ENCODE results near the gene TOX3.

DNA sequence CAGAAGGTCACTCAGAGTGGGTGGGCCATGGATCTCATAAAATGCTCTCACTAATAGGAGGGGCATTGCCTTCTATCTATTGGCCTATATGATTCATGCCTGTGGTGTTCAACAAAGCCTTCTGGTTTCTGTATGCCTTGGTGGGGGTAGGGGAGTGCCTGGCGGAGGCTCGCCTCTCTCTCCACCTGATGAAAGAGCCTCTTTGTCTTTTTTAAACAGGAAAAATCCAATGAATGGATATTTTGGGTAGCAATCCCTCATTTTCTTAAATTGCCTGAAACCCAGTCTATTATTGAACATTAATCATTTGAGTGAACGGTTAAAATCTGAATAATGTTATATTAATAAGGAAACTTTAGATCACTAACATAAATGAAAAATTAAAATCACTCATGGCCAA, 90.6 kb downstream of the TOX3 start:
- TF ChIP-seq, protein P1, sequence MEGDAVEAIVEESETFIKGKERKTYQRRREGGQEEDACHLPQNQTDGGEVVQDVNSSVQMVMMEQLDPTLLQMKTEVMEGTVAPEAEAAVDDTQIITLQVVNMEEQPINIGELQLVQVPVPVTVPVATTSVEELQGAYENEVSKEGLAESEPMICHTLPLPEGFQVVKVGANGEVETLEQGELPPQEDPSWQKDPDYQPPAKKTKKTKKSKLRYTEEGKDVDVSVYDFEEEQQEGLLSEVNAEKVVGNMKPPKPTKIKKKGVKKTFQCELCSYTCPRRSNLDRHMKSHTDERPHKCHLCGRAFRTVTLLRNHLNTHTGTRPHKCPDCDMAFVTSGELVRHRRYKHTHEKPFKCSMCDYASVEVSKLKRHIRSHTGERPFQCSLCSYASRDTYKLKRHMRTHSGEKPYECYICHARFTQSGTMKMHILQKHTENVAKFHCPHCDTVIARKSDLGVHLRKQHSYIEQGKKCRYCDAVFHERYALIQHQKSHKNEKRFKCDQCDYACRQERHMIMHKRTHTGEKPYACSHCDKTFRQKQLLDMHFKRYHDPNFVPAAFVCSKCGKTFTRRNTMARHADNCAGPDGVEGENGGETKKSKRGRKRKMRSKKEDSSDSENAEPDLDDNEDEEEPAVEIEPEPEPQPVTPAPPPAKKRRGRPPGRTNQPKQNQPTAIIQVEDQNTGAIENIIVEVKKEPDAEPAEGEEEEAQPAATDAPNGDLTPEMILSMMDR (conservative IDR thresholded peaks at IDR 0.05; ENCODE audit: low read depth in 2 of 2): no peak
- TF ChIP-seq EZH2phosphoT487 (IDR thresholded peaks at IDR 0.05; ENCODE audit: unreplicated experiment) (no peak), NANOG (IDR thresholded peaks at IDR 0.05; ENCODE audit: borderline replicate concordance) (no peak), POLR2AphosphoS5 (IDR thresholded peaks at IDR 0.05; ENCODE audit: low read depth) (no peak), EZH2 (IDR thresholded peaks at IDR 0.05; ENCODE audit: low read depth, unreplicated experiment) (no peak), STAT1 (IDR thresholded peaks at IDR 0.05; ENCODE audit: unreplicated experiment) (no peak), ZNF331 (CRISPR knock-in tag; IDR thresholded peaks at IDR 0.05; ENCODE audit: low read depth) (no peak), ZNF114 (CRISPR knock-in tag; IDR thresholded peaks at IDR 0.05) (no peak), CREB1 (CRISPR knock-in tag; IDR thresholded peaks at IDR 0.05; ENCODE audit: low read depth) (no peak)
- TF ChIP-seq, protein P2, sequence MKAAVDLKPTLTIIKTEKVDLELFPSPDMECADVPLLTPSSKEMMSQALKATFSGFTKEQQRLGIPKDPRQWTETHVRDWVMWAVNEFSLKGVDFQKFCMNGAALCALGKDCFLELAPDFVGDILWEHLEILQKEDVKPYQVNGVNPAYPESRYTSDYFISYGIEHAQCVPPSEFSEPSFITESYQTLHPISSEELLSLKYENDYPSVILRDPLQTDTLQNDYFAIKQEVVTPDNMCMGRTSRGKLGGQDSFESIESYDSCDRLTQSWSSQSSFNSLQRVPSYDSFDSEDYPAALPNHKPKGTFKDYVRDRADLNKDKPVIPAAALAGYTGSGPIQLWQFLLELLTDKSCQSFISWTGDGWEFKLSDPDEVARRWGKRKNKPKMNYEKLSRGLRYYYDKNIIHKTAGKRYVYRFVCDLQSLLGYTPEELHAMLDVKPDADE (IDR thresholded peaks at IDR 0.05): no peak
- TF ChIP-seq, protein P3, sequence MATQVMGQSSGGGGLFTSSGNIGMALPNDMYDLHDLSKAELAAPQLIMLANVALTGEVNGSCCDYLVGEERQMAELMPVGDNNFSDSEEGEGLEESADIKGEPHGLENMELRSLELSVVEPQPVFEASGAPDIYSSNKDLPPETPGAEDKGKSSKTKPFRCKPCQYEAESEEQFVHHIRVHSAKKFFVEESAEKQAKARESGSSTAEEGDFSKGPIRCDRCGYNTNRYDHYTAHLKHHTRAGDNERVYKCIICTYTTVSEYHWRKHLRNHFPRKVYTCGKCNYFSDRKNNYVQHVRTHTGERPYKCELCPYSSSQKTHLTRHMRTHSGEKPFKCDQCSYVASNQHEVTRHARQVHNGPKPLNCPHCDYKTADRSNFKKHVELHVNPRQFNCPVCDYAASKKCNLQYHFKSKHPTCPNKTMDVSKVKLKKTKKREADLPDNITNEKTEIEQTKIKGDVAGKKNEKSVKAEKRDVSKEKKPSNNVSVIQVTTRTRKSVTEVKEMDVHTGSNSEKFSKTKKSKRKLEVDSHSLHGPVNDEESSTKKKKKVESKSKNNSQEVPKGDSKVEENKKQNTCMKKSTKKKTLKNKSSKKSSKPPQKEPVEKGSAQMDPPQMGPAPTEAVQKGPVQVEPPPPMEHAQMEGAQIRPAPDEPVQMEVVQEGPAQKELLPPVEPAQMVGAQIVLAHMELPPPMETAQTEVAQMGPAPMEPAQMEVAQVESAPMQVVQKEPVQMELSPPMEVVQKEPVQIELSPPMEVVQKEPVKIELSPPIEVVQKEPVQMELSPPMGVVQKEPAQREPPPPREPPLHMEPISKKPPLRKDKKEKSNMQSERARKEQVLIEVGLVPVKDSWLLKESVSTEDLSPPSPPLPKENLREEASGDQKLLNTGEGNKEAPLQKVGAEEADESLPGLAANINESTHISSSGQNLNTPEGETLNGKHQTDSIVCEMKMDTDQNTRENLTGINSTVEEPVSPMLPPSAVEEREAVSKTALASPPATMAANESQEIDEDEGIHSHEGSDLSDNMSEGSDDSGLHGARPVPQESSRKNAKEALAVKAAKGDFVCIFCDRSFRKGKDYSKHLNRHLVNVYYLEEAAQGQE (IDR thresholded peaks at IDR 0.05; ENCODE audit: unreplicated experiment): no peak
- TF ChIP-seq, protein P4, sequence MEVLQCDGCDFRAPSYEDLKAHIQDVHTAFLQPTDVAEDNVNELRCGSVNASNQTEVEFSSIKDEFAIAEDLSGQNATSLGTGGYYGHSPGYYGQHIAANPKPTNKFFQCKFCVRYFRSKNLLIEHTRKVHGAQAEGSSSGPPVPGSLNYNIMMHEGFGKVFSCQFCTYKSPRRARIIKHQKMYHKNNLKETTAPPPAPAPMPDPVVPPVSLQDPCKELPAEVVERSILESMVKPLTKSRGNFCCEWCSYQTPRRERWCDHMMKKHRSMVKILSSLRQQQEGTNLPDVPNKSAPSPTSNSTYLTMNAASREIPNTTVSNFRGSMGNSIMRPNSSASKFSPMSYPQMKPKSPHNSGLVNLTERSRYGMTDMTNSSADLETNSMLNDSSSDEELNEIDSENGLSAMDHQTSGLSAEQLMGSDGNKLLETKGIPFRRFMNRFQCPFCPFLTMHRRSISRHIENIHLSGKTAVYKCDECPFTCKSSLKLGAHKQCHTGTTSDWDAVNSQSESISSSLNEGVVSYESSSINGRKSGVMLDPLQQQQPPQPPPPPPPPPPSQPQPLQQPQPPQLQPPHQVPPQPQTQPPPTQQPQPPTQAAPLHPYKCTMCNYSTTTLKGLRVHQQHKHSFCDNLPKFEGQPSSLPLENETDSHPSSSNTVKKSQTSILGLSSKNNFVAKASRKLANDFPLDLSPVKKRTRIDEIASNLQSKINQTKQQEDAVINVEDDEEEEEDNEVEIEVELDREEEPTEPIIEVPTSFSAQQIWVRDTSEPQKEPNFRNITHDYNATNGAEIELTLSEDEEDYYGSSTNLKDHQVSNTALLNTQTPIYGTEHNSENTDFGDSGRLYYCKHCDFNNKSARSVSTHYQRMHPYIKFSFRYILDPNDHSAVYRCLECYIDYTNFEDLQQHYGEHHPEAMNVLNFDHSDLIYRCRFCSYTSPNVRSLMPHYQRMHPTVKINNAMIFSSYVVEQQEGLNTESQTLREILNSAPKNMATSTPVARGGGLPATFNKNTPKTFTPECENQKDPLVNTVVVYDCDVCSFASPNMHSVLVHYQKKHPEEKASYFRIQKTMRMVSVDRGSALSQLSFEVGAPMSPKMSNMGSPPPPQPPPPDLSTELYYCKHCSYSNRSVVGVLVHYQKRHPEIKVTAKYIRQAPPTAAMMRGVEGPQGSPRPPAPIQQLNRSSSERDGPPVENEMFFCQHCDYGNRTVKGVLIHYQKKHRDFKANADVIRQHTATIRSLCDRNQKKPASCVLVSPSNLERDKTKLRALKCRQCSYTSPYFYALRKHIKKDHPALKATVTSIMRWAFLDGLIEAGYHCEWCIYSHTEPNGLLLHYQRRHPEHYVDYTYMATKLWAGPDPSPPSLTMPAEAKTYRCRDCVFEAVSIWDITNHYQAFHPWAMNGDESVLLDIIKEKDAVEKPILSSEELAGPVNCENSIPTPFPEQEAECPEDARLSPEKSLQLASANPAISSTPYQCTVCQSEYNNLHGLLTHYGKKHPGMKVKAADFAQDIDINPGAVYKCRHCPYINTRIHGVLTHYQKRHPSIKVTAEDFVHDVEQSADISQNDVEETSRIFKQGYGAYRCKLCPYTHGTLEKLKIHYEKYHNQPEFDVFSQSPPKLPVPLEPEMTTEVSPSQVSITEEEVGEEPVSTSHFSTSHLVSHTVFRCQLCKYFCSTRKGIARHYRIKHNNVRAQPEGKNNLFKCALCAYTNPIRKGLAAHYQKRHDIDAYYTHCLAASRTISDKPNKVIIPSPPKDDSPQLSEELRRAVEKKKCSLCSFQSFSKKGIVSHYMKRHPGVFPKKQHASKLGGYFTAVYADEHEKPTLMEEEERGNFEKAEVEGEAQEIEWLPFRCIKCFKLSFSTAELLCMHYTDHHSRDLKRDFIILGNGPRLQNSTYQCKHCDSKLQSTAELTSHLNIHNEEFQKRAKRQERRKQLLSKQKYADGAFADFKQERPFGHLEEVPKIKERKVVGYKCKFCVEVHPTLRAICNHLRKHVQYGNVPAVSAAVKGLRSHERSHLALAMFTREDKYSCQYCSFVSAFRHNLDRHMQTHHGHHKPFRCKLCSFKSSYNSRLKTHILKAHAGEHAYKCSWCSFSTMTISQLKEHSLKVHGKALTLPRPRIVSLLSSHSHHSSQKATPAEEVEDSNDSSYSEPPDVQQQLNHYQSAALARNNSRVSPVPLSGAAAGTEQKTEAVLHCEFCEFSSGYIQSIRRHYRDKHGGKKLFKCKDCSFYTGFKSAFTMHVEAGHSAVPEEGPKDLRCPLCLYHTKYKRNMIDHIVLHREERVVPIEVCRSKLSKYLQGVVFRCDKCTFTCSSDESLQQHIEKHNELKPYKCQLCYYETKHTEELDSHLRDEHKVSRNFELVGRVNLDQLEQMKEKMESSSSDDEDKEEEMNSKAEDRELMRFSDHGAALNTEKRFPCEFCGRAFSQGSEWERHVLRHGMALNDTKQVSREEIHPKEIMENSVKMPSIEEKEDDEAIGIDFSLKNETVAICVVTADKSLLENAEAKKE (CRISPR knock-in tag; IDR thresholded peaks at IDR 0.05): no peak
